NCI-H1694 treated with DMSO at 0.1 percent for 48 hours (cell line): ENCODE measurements around the gene KIRREL1.
A peak's percentile ranks its signal among the peaks of the same experiment; 100 is the strongest.

ENCODE experiments used
- DNase-seq: peaks from one replicate; lab custom pipeline; 2025; lab: John Stamatoyannopoulos, UW

KIRREL1 gene

DNA sequence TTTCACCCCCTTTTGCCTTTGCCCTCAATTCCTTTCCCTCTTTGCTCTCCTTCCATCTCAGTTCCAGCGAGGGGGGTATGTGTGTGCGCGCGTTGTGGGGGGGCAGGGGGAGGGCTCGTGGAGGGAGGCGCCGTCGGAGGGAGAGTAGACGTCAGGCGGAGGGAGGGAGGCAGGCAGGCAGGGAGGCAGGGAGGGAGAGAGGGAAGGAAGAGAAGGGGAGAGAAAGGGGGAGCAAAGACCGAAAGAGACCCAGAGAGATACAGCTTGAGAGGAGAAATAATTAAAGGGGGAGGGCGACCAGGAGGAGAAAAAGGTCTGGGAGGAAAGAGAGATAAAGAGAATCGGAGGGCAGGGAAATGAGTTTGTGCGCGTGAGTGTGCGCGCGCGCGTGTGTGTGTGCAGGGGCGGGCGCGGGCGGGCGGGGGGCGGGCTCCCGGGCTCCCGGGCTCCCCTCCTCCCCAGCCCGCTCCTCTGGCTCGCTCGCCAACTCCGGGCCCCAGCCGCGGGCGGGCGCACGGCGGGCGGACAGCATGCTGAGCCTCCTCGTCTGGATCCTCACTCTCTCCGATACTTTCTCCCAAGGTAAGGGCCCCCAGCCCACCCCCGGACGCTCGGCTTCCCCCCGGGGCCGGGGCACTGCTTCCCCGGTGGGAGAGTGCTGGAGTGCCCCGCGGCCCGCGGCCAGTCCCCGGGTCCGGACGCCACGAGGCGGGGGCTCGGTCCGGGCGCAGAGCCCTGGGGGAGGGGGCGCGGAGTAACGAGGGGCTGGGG lies at the start of gene KIRREL1:
KIRREL1 (plus strand) TSS at position 499 of the 771 bp plus-strand sequence; CDS start at position 531, 32 bp downstream.
- peak; percentile 26 for DNase-seq

DNA sequence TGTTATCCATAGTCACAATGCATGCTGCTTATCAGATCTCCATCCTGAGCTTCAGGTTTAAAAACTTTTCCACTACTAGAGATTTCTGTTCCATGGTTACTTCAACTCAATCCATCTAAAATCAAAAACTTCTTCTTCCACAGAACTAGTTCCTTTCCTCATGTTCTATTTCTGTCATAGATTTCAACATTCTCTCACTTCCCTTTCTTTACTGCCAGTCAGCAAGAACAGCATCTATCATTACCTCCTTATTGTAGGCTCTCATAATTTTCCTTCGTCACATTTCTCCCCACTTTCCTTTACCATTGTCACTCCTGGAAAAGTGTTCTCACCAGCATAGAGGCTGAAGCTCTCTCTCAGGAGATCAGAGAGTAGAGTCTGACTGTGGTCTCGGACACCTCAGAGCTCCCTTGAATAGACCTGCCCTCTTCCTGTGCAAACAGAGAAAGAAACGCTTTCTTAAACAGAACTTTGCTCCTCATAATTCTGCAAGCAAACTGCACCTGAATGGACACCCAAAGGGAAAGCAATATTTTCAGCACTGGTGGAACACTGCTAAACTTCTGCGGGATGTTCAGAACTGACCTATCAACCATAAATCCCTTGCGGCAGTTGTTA lies 48.7 kb upstream of the KIRREL1 start:
- DNase-seq: no peak

DNA sequence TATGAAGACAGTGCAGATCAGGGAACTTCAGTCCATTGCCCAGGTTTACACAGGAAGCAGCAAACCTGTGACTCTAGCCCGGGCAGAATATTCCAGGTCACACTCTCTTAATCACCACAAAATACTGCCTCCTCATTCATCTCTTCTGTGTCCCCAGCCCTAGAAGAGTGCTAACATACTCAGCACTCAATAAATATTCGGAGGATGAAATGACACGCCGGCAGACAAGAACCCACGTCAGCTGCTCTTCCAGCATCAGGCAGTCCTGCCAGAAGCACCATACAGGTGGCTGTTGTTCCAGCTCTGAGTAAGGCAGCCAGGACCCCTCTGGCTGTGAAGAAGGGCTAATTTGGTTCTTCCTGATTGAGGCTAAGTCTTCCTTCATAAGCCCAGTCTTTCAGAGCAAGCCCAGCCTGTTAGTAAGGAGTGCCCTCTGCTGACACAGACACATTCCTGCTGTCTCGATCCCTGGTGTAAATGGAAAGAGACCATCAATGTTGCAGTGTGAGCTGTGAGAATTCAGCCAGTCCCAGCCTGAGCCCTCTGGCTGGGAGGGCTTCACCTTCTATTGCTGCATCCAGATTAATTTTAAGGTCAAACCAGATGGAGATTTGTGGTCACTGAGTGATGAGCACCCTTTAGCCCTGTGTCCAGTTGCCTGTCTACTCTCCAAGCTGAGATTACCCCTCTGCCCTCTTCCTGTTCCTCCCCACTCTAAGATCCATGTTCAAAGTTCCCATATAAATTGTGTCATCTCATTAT lies 45.0 kb upstream of the KIRREL1 start:
- DNase-seq: no peak

DNA sequence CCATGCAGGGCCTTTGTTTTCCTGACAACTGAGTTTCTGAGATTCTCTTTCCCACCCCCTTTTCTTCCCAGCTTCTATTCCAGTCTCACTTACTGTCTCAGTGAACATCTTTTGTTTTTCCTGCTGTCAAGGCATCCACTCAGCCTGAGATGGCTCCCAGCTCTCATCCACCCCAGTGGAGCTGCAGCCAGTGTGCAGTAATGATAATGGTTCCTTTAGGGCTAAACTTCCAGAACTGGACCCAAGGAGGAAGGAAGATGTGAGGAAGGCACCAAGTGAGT lies 44.4 kb upstream of the KIRREL1 start:
- no peak for DNase-seq

DNA sequence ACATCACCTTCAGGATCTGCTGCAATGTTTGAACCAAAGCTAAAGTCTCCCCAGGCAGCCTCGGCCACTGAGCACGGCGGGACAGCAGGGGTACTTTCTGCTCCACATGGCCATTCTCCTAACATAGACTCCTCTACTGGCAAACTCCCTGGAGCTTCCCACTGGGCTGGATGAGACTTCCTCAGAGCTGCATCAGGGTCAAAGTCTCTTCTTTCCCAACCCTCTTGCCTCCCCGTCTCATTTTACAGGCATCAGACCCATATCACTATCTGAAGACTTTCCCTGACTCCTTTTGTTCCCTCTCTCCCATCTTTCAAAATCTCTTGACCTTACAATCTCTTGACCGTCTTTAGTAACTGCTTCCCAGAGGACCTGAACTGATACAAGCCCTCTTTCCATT lies 42.2 kb upstream of the KIRREL1 start:
- DNase-seq: no peak

DNA sequence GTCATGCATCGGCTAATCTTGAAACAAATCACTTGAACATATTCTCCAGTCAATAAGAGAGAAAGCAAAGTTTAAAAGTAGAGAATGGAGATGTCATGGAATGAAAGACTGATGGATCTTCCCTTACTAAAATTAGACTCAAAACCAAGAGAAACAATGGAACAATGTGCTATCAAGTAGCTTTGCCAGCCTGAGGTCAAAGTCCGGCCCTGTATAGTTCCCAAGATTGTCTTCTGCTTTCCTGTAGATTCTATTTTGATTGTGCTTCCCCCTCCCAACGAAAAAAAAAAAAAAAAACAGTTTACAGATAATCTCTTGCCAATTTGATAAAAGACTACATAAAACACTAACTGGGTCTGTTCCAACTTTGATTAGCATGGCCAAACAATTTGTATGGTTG lies 40.8 kb upstream of the KIRREL1 start:
- DNase-seq: no peak

DNA sequence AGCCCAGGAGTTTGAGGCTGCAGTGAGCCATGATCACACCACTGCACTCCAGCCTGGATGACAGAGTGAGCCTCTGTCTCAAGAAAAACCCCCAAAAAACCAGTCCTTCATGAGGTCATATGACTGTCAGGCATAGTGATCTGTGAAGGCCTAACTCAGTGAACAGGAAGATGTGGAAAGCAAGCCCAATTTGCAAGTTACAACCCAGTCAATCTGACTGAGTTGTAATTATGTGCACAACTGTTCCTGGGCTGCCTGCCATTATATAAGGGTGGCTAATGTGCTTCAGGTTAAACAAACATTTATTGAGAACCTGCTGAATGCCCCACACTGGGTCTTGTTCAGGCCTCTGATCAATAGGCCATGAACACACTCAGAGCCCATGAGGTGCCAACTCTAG lies 38.2 kb upstream of the KIRREL1 start:
- no peak for DNase-seq

DNA sequence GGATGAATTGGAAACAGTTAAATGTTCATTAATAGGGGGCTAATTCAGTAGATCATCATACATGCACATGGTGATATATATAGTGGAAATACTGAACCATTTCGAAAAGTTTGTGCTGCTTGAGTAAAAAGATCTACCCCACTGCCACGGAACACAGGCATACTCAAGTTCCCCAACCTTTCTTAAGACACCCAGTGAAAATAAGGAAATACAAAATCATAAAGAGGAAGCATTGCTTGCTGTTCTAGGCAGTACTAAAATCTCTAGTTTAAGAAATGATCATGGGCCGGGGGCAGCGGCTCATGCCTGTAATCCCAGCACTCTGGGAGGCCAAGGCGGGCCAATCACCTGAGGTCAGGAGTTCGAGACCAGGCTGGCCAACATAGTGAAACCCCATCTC lies 37.6 kb upstream of the KIRREL1 start:
- DNase-seq: no peak

DNA sequence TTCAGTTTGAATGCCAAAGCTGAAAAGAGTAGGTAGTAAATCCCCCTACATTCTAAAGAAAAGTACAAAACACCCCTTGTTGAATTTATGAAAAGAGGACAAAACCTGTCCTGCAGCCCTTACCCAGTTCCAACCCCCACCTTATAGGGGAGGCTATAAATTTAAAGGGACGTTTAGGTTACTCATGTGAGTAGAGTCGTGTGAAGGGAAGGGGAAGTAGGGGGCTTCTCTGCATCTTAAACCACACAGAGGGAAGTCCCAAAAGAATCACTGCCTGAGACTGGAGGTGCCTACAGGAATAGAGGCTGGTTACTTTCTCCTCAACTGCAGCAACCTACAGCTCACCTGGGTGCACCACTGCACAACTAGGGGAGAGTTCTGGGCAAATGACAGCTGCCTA lies 36.7 kb upstream of the KIRREL1 start:
- no peak for DNase-seq

DNA sequence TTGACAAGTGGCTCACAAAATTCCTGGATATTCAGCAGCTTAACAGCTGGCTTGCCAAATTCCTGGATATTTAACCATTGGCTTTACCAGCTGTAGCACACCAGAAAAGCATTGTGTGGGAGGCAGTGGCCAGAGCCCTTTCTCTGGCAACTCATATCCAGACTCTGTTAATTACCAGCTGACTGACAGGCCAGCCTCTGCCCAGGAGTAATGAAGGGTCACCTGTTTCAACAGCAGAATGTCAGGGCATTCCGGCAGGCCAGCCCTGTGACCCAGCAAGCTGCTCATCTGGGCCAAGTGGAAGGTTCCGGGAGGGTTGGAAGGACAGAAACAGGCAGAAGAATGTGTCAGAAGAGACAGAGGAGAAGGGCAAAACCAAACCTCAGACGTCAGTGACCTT lies 35.2 kb upstream of the KIRREL1 start:
- DNase-seq: no peak

DNA sequence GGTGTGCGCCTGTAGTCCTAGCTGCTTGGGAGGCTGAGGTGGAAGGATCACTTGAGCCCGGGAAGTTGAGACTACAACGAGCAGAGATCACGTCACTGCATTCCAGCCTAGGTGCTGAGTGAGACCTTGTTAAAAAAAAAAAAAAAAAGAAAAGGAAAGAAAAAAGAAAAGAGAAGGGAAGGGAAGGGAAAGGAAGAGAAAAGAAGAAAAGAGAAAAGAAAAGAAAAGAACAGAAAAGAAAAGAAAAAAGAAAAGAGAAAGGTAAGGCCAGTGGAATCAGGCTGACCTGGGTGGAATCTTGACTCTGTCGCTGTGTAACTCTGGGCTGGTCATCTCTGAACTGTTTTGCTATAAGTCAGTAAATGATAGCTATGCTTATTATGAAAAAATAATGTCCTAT lies 33.7 kb upstream of the KIRREL1 start:
- no peak for DNase-seq

DNA sequence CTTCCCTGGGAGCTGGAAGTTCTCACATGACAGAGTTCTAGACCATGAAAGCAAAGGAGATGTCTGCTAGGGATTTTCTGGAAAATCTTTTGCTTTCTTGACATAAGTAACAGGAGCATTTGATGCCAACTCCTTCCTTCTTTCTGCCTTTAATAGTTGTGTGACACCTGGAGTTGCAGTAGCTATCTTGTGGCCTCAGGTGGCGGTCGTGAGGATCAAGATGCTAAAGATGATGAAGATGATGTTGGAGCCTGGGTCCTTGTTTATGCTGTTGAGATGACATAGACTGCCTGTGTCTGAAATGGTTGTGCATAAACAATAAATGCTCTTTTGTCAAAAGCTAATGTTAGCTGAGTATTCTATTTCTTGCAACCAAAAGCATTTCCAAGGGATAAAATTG lies 32.7 kb upstream of the KIRREL1 start:
- DNase-seq: no peak

DNA sequence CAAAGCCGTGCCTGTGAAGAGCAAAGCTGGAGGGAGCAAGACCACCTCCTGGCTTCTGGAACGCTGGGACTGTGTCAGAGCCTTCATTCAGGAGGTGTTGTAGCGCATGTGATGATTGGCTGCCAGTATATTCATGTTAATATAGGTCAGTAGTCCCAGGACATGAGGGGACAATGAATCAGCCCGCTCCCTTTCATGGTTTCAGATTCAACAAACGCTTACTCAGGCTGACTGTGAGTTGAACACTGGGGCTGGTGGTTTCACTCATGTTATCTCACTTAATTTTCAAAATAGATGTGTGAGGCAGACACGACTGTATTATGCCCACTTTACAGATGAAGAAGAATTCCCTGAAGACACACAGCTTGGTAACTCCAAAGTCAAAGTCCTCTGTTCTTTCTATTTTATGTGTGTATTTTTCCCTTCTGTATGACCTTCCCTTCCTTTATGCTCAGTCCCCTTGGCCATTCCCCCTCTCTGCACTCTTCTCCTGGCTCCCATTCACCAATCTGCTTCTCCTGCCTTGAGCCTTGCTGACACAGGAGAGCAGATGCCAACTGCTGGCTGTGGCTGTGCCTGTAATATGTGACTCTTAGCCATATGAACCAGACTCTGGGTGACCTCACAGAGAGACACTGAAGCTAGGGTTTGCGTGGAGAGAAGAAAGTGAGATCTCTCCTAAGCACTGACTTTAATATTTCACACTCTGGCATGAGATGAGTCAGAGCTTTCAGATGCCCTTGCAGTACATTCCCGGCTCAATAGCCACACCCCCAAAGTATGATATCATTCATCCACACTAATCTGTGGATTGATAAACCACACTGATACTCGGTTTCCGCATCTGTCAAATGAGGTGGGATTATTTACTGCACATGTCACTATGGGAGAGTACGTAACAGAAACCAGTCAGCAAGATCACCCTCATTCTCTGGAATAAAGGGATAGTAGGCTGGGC lies 31.4 kb upstream of the KIRREL1 start:
- no peak for DNase-seq

DNA sequence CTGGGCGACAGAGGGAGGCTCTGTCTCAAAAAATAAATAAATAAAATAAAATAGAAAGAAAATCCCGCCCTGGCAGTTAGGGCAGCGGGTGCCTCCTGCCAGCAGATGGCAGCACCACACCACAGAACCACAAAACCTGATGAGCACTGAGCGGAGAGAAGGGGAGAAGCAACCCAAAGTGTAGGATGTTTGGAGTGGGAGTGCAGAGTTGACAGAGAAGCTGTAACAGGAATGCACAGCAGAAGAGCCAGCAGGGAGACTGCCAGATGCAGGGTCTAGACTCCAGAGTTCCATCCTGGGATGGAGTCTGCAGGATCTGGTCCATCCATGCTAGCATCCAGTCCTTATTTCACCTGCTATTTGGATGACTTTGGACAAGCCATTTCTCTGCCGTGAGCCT lies 29.7 kb upstream of the KIRREL1 start:
- DNase-seq: peak; percentile 68

DNA sequence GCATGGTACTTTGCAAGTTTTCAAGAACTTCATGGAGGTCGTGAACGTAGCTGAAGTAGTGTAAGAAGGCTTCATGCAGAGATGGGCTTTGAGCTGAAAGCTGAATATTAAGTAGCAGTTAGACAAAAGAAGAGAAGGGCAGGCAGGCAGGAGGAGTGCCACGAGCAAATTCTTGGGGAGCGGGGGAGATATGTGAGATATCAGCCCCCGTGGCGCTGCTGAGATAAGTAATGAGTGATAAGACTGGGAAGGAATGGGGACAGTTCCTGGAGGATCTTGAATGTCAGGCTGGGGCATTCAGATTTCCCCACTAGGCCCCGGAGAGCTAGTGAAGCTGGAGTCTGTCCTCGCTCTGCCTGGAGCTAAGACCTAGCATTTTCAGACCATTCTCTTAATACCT lies 27.9 kb upstream of the KIRREL1 start:
- DNase-seq: no peak

DNA sequence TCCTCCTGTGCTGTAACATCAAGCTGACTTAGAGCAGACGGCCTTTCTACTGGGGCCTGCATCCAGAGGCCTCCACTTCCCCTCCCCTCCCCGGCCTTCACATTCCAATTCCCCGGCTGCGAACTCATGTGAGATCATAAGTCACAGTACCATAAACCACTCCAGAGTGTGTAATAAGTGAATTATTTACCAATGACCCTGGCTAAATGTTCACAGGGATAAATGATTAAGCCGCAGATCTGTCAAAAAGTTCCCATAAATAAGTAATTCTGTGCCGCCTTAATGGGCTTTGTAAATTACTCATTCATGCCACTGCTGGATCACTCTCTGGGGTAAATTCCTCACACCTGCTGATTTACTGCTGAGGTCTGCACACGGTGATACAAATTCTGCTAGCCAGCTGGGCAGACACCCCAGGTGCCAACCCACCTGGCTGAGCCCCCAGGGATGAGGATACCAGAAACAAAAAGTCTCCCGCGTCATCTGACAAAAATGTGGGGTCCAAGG lies 27.4 kb upstream of the KIRREL1 start:
- DNase-seq: no peak

DNA sequence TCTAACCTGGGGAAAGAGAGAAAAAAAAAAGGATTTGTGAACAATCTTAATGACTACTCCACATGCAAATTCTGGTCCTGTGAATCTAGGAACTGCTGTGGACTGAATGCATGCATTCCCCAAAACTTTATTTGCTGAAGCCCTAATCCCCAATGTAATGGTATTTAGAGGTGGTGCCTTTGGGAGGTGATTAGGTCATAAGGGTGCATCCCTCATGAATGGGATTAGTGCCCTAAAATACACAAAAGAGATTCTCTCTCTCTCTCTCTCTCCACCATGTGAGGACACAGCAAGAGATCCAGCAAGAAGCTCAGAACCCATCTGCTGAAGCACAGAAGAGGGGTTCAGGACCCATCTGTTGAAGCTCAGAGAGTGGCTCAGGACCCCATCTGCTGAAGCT lies 26.2 kb upstream of the KIRREL1 start:
- no peak for DNase-seq

DNA sequence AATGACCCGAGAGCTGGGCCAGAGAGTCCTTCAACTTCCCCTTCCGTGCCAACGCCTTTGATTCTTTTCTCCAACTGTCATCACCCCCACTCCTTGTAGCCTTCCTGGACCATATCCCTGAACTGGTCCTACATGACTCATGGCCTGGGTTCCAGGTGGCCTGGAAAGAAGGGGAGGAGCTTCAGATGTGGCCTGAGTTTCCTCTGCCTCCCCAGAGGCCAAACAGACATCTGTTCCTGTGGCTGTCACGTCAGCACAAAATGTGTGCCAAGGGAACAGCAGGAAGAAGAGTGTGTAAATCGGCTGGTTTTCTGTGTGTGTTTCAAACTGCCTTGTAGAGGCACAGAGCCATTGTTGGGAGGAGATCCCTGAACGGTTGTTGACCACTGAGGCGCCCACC lies 24.9 kb upstream of the KIRREL1 start:
- DNase-seq: peak; percentile 65

DNA sequence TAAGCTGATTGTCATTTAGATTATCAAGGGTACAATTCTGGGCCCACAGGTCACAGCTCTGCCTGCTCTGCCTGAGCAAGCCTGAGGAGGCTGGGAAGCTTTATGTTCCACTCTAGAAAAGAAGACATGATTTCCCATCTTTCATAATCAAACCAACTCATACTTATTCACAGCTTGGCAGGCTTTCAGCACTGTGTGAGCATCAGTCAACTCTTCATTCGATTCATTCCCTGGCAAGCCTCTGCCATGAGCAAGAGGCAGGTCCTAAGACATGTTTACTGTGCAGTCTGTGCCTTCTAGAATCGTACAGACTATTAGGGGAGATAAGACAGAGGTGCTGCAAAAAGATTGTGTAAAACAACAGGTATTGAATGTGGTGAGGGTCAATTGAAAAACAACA lies 24.5 kb upstream of the KIRREL1 start:
- DNase-seq: peak; percentile 65

DNA sequence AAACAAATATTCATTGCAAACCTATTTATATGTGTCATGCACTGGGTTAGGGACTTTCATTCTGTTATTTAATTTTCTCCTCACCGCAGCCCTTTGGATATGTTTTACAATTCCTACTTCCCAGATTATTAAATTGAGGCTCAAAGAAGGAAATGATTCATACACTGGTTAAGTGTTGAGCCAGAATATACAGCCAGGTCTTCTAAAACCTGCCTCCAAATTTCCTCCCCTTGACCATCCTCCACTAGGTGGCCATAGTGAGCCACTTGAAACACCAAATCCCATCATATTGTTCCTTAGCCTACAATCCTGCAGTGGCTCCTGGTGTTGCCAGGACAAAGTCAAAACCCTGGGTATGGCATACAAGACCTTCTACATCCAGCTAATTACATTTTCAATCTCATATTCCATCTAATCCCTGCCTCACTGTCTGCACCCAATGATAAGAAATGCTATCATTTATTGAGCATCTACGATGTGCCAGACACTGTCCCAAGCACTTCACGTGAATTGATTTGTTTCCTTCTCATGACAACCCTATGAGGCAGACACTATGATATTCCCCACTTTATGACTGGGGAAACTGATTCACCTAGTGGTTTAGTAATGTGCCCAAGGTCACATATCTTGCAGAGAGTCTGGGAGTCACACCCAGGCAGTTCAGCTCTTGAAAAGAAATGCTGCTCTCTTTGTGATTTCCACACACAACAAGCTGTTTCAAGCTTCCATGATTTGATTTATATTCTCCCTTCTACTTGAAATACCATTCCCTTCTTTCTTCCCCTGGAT lies 23.6 kb upstream of the KIRREL1 start:
- peak; percentile 49 for DNase-seq

DNA sequence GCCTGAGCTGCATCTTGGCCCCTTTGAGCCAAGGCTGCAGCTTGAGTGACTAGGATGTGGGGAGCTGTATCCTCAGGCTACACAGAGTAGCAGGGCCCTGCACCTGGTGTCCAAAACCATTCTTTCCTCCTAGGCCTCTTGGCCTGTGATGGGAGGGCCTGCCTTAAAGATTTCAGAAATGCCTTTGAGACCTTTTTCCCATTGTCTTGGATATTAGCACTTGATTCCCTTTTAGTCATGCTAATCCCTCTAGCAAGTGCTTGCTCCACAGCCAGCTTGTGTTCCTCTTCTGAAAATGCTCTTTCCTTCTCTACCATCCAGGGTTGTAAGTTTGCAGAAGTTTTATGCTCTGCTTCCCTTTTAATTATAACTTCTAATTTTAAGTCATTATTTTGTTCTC lies 21.7 kb upstream of the KIRREL1 start:
- no peak for DNase-seq
